GM12878 (cell line): ENCODE results near the gene CALN1. TPM values are rescaled to one million over a fixed set of nuclear protein-coding genes. Genes with fewer than 3 reads are reported as not detected.

ENCODE experiments used
- ATAC-seq: fragments of 200-7000 bp; cut with Tn5 transposase; 3 replicates; pipeline ENCODE4 v1.9.1; 2020; ENCODE audit warnings: mild to moderate bottlenecking, moderate library complexity
- BruUV-seq: library from RNA; stranded (reverse); fragments of 400-500 nt; replicated peaks from 2 replicates; lab custom pipeline; 2021; lab: Mats Ljungman, UMichigan
- CTCF ChIA-PET: fragments of 300-600 bp; sonication (Branson Sonifier 250); formaldehyde crosslinking; extraction: SDS; loops from one replicate; lab custom pipeline; 2021; ENCODE audit warnings: inconsistent platforms; lab: Yijun Ruan, JAX
- POLR2A ChIA-PET: fragments of 350-600 bp; formaldehyde crosslinking; extraction: SDS; loops from one replicate; lab custom pipeline; 2021; ENCODE audit warnings: inconsistent platforms; lab: Charles Lee
- RAD21 ChIA-PET: fragments of 300-600 bp; sonication (Branson Sonifier 250); formaldehyde crosslinking; loops from one replicate; lab custom pipeline; 2023; ENCODE audit warnings: antibody characterized with exemption; ENCODE audit not compliant: unreplicated experiment; lab: Charles Lee
- SMC1A ChIA-PET: fragments of 300-600 bp; sonication (Branson Sonifier 250); formaldehyde crosslinking; loops from one replicate; lab custom pipeline; 2023; ENCODE audit not compliant: unreplicated experiment, uncharacterized antibody; lab: Charles Lee
- DNase-seq: peaks from one replicate; pipeline ENCODE4 v3.0.0-alpha.2; 2011; ENCODE audit warnings: low read depth, low spot score
- FAIRE-seq: peaks from 3 replicates; lab custom pipeline; 2011; peaks lifted over from hg19 to GRCh38; lab: Jason Lieb, UNC
- H2AFZ ChIP-seq: 2 replicates; pipeline ENCODE4 v1.6.0; 2011; ENCODE audit warnings: low read depth, low read length, control low read depth; ENCODE audit not compliant: control insufficient read depth
- H3K27ac ChIP-seq: 2 replicates; pipeline ENCODE4 v1.5.1; 2011; ENCODE audit warnings: control low read depth; ENCODE audit not compliant: control insufficient read depth, insufficient read depth
- H3K27me3 ChIP-seq, 2 experiments: replicated peaks in 1 of 2; 2 replicates each; pipeline versions ENCODE4 v1.6.0 to v1.6.1; 2011; ENCODE audit warnings: low read length in 1 of 2; ENCODE audit not compliant: control insufficient read depth in 2 of 2, insufficient read depth in 2 of 2
- H3K36me3 ChIP-seq, 2 experiments: 2 replicates each; pipeline ENCODE4 v1.5.1; 2011; ENCODE audit warnings: low read length in 1 of 2; ENCODE audit not compliant: control insufficient read depth in 2 of 2, insufficient read depth in 2 of 2
- H3K4me1 ChIP-seq: 2 replicates; pipeline ENCODE4 v1.6.1; 2011; ENCODE audit warnings: mild to moderate bottlenecking, low read length, moderate library complexity, mixed read lengths; ENCODE audit not compliant: control insufficient read depth, insufficient read depth
- H3K4me2 ChIP-seq: 2 replicates; pipeline ENCODE4 v1.6.0; 2011; ENCODE audit warnings: control low read depth; ENCODE audit not compliant: control insufficient read depth, insufficient read depth
- H3K4me3 ChIP-seq: fragments of 200-600 bp; sonication (generic); 2 replicates; pipeline ENCODE4 v1.5.1; 2016
- H3K79me2 ChIP-seq: 2 replicates; pipeline ENCODE4 v1.6.0; 2011; ENCODE audit warnings: low read length; ENCODE audit not compliant: control insufficient read depth, insufficient read depth
- H3K9ac ChIP-seq: 2 replicates; pipeline ENCODE4 v1.8.0; 2011; ENCODE audit warnings: low read length, control low read depth, mixed read lengths; ENCODE audit not compliant: control insufficient read depth, insufficient read depth
- H3K9me3 ChIP-seq: replicated peaks from 3 replicates; pipeline ENCODE4 v1.5.1; 2011; ENCODE audit warnings: mild to moderate bottlenecking, low read length; ENCODE audit not compliant: control insufficient read depth, insufficient read depth
- H4K20me1 ChIP-seq: 2 replicates; pipeline ENCODE4 v1.6.0; 2011; ENCODE audit not compliant: control insufficient read depth, insufficient read depth
- CREM ChIP-seq: IDR thresholded peaks from 2 replicates; pipeline ENCODE4 v1.6.1; 2014; ENCODE audit warnings: antibody characterized with exemption, low read depth
- CTCF ChIP-seq, 3 experiments: IDR thresholded peaks in 2 of 3; conservative IDR thresholded peaks in 1 of 3; 2 replicates each; pipeline ENCODE4 v1.5.1; 2011; ENCODE audit warnings: low read depth in 3 of 3, low read length in 3 of 3, mild to moderate bottlenecking in 3 of 3, control low read depth in 2 of 3, moderate library complexity in 2 of 3, inconsistent platforms in 1 of 3, mixed read lengths in 1 of 3; ENCODE audit not compliant: control insufficient read depth in 2 of 3, insufficient read depth in 1 of 3; ENCODE audit errors: extremely low read depth in 1 of 3
- EED ChIP-seq: sonication (generic); IDR thresholded peaks from 2 replicates; pipeline ENCODE4 v1.6.1; 2016; ENCODE audit warnings: antibody characterized with exemption, low read depth
- RB1 ChIP-seq: fragments of 450-650 bp; formaldehyde crosslinking; IDR thresholded peaks from 2 replicates; pipeline ENCODE4 v1.6.1; 2017; ENCODE audit warnings: mild to moderate bottlenecking, borderline replicate concordance
- STAT3 ChIP-seq: IDR thresholded peaks from 2 replicates; pipeline ENCODE4 v1.6.1; 2011; ENCODE audit warnings: low read depth, low read length, improper control_type of control experiment
- TAF1 ChIP-seq: IDR thresholded peaks from 2 replicates; pipeline ENCODE4 v1.6.1; 2011; ENCODE audit warnings: mild to moderate bottlenecking, low read depth, low read length, borderline replicate concordance
- USF2 ChIP-seq: IDR thresholded peaks from 2 replicates; pipeline ENCODE4 v1.6.1; 2011; ENCODE audit warnings: low read depth, low read length, improper control_type of control experiment, borderline replicate concordance
- WRNIP1 ChIP-seq: IDR thresholded peaks from 2 replicates; pipeline ENCODE4 v1.6.1; 2011; ENCODE audit warnings: low read depth, low read length, improper control_type of control experiment, borderline replicate concordance
- ZNF24 ChIP-seq: fragments of 450-650 bp; IDR thresholded peaks from 2 replicates; pipeline ENCODE4 v1.6.1; 2017; ENCODE audit warnings: antibody characterized with exemption, mild to moderate bottlenecking
- ZNF592 ChIP-seq: fragments of 450-650 bp; IDR thresholded peaks from 2 replicates; pipeline ENCODE4 v1.6.1; 2017; ENCODE audit warnings: mild to moderate bottlenecking, moderate library complexity
- ZNF687 ChIP-seq: fragments of 450-650 bp; IDR thresholded peaks from 2 replicates; pipeline ENCODE4 v1.6.1; 2017; ENCODE audit warnings: mild to moderate bottlenecking, moderate library complexity
- ZZZ3 ChIP-seq: IDR thresholded peaks from 2 replicates; pipeline ENCODE4 v1.6.1; 2011; ENCODE audit warnings: low read depth; ENCODE audit not compliant: control insufficient read depth, insufficient read length
- WGBS: methylation state at CpG from one replicate; pipeline ENCODE4 v1.1.6; 2016; ENCODE audit warnings: low lambda C conversion rate; ENCODE audit not compliant: insufficient replicate concordance, insufficient coverage; ENCODE audit errors: missing lambda C conversion rate; 5-methylcytosine and 5-hydroxymethylcytosine counted together
- in situ Hi-C: fragments of 300-500 bp; cut with MboI; formaldehyde crosslinking; loops from 9 replicates; pipeline ENCODE4 v1.14.3; 2018; ENCODE audit warnings: mixed read lengths
- intact Hi-C: fragments of 100-400 bp; cut with micrococcal nuclease; formaldehyde crosslinking; loops from one replicate; pipeline ENCODE4 v1.14.2; 2022; ENCODE audit not compliant: unreplicated experiment
- polyA plus RNA-seq, 11 experiments: library from polyadenylated mRNA; depleted of rRNA in 4 of 11; unstranded in 6 of 11; stranded (reverse) in 5 of 11; fragments of >200 nt; fragmentation: Nextera tagmentation in 4 of 11; fragmentation: Illumina TruSeq in 1 of 11; extraction: Ambion mirVana in 4 of 11; extraction: Trizol in 1 of 11; gene quantifications; 1 replicate in 1 of 11; 2 replicates in 10 of 11; pipeline versions ENCODE4 v1.2.1 to v1.2.3, GENCODE V29; 2011 to 2016; ENCODE audit warnings: inconsistent platforms in 2 of 11, missing spikeins in 2 of 11, low read depth in 1 of 11
- total RNA-seq, 4 experiments: library from RNA; depleted of rRNA in 3 of 4; stranded (reverse); fragments of >200 nt in 3 of 4; fragmentation: Illumina TruSeq in 1 of 4; extraction: Trizol in 1 of 4; gene quantifications; 2 replicates each; pipeline versions ENCODE4 v1.2.1 to v1.2.3, GENCODE V29; 2013 to 2021
- TF ChIP-seq, protein P1 (sequence below): fragments of 450-650 bp; IDR thresholded peaks from 2 replicates; pipeline ENCODE4 v1.6.1; 2014; ENCODE audit warnings: mild to moderate bottlenecking

The CALN1 gene
- total and polyA plus RNA-seq, 10 of the 15 experiments (the other 5 are each of a cell fraction or from before 2014, with no cell fraction given): 0.48 to 15.3 (median 1.6) TPM

- POLR2A ChIA-PET: no interaction called here
- Histone ChIP-seq H3K27me3 (no peaks in the 10 kb centered on the region), H3K9me3 (no peaks in the 10 kb centered on the region), H3K9ac (no peak overlapping the region), H3K4me3 (no peak overlapping the region), H3K27ac (no peak overlapping the region), H3K4me2 (no peak overlapping the region), H4K20me1 (no peaks in the 10 kb centered on the region), H3K4me1 (no peaks in the 10 kb centered on the region), H3K79me2 (no peaks in the 10 kb centered on the region), H2AFZ (no peak overlapping the region), H3K36me3 (no peaks in the 10 kb centered on the region)
- SMC1A ChIA-PET: no interaction called here
- CTCF ChIA-PET: no interaction called here
- intact Hi-C loops (no loop called here), in situ Hi-C loops (no loop called here)
- FAIRE-seq (no peak), DNase-seq (no peak), ATAC-seq (no peak)
- RAD21 ChIA-PET: no interaction called here
- no TSS peak for BruUV-seq
- WGBS: 77% methylated on average over 4 of the region's 4 CpGs
- TF ChIP-seq ZNF687 (no peak), USF2 (no peak), EED (no peak), ZNF592 (no peak), RB1 (no peak), STAT3 (no peak), CREM (no peak), CTCF (IDR thresholded peaks at IDR 0.05 in 2 of 3, conservative IDR thresholded peaks at IDR 0.05 in 1 of 3; ENCODE audit: control insufficient read depth in 2 of 3, extremely low read depth in 1 of 3, insufficient read depth in 1 of 3, low read depth in 3 of 3, low read length in 3 of 3) (no peak), TAF1 (no peak), ZZZ3 (no peak), ZNF24 (no peak), WRNIP1 (no peak)
- TF ChIP-seq, protein P1, sequence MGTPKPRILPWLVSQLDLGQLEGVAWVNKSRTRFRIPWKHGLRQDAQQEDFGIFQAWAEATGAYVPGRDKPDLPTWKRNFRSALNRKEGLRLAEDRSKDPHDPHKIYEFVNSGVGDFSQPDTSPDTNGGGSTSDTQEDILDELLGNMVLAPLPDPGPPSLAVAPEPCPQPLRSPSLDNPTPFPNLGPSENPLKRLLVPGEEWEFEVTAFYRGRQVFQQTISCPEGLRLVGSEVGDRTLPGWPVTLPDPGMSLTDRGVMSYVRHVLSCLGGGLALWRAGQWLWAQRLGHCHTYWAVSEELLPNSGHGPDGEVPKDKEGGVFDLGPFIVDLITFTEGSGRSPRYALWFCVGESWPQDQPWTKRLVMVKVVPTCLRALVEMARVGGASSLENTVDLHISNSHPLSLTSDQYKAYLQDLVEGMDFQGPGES: no peak
Measured at GRCh38 chr7:71904484-71904883, 507.7 kb downstream of the CALN1 start.
